HepG2 (cell line): ENCODE results near the gene YAP1. TPM values are rescaled to one million over a fixed set of nuclear protein-coding genes. Genes with fewer than 3 reads are reported as not detected.

Source experiments
- ATAC-seq: fragments of 200-7000 bp; cut with Tn5 transposase; 3 replicates; pipeline ENCODE4 v1.9.1; 2020; ENCODE audit warnings: mild to moderate bottlenecking, moderate library complexity
- BruUV-seq: library from RNA; stranded (reverse); fragments of 400-500 nt; replicated peaks from 2 replicates; lab custom pipeline; 2021; lab: Mats Ljungman, UMichigan
- CTCF ChIA-PET: fragments of 300-600 bp; formaldehyde crosslinking; extraction: SDS; loops from one replicate; lab custom pipeline; 2021; ENCODE audit warnings: low total read pairs, inconsistent platforms, low intra/inter-chr PET ratio; lab: Yijun Ruan, JAX
- POLR2A ChIA-PET: fragments of 350-600 bp; sonication (Branson Sonifier 250); formaldehyde crosslinking; loops from one replicate; lab custom pipeline; 2020; ENCODE audit warnings: antibody characterized with exemption, inconsistent platforms; lab: Yijun Ruan, JAX
- DNase-seq: peaks from one replicate; pipeline ENCODE4 v3.0.0-alpha.2; 2015; ENCODE audit warnings: low spot score
- FAIRE-seq: peaks from 3 replicates; lab custom pipeline; 2011; peaks lifted over from hg19 to GRCh38; lab: Jason Lieb, UNC
- H2AFZ ChIP-seq: one replicate; pipeline ENCODE4 v1.6.1; 2011; ENCODE audit warnings: low read length, inconsistent platforms
- H3K27ac ChIP-seq: fragments of 300-600 bp; 3 replicates; pipeline ENCODE4 v1.8.0; 2011; ENCODE audit warnings: mixed run types, mild to moderate bottlenecking, mixed read lengths, low read length, inconsistent platforms; ENCODE audit not compliant: insufficient read depth; ENCODE audit errors: extremely low read length
- H3K27me3 ChIP-seq, 2 experiments: fragments of 200-600 bp in 1 of 2; 2 replicates in 1 of 2; 3 replicates in 1 of 2; pipeline versions ENCODE4 v1.6.0 to v1.8.0; 2011; ENCODE audit warnings: low read length in 2 of 2, mild to moderate bottlenecking in 2 of 2, moderate library complexity in 2 of 2, inconsistent platforms in 1 of 2; ENCODE audit not compliant: insufficient read depth in 2 of 2, control insufficient read depth in 1 of 2
- H3K36me3 ChIP-seq, 2 experiments: fragments of 200-600 bp in 1 of 2; replicated peaks in 1 of 2; 2 replicates in 1 of 2; 3 replicates in 1 of 2; pipeline versions ENCODE4 v1.5.1 to v1.8.0; 2011; ENCODE audit warnings: low read length in 2 of 2, inconsistent platforms in 1 of 2; ENCODE audit not compliant: insufficient read depth in 2 of 2, control insufficient read depth in 1 of 2
- H3K4me1 ChIP-seq: 2 replicates; pipeline ENCODE4 v1.5.1; 2012; ENCODE audit warnings: low read length, inconsistent platforms; ENCODE audit not compliant: insufficient read depth
- H3K4me2 ChIP-seq: 2 replicates; pipeline ENCODE4 v1.6.0; 2011; ENCODE audit warnings: low read depth, low read length, inconsistent platforms
- H3K4me3 ChIP-seq, 3 experiments: fragments of 200-600 bp in 1 of 3; sonication (generic), shearing (Covaris generic) in 1 of 3; replicated peaks in 1 of 3; 2 replicates each; pipeline ENCODE4 v1.5.1; 2011 to 2016; ENCODE audit warnings: low read length in 3 of 3, inconsistent platforms in 2 of 3, low read depth in 2 of 3, mild to moderate bottlenecking in 2 of 3, control low read depth in 1 of 3, mixed read lengths in 1 of 3; ENCODE audit not compliant: insufficient read depth in 1 of 3
- H3K79me2 ChIP-seq: one replicate; pipeline ENCODE4 v1.6.1; 2011; ENCODE audit warnings: low read length, inconsistent platforms; ENCODE audit not compliant: insufficient read depth
- H3K9ac ChIP-seq: 2 replicates; pipeline ENCODE4 v1.6.0; 2011; ENCODE audit warnings: mild to moderate bottlenecking, low read depth, low read length, inconsistent platforms; ENCODE audit not compliant: insufficient read depth
- H3K9me3 ChIP-seq: 2 replicates; pipeline ENCODE4 v1.5.1; 2012; ENCODE audit warnings: mild to moderate bottlenecking, low read length
- H4K20me1 ChIP-seq: 2 replicates; pipeline ENCODE4 v1.6.0; 2011; ENCODE audit warnings: inconsistent platforms, mild to moderate bottlenecking, low read length, moderate library complexity; ENCODE audit not compliant: insufficient read depth
- ARID5B ChIP-seq: IDR thresholded peaks from 2 replicates; pipeline ENCODE4 v1.4.0; 2020; ENCODE audit warnings: mild to moderate bottlenecking, missing genetic modification reagents
- DNMT1 ChIP-seq: sonication (generic); formaldehyde crosslinking; IDR thresholded peaks from 2 replicates; pipeline ENCODE4 v1.5.1; 2020; ENCODE audit warnings: mild to moderate bottlenecking, missing genetic modification reagents
- FOXJ3 ChIP-seq: sonication (generic); formaldehyde crosslinking; IDR thresholded peaks from 2 replicates; pipeline ENCODE4 v1.4.0; 2020; ENCODE audit warnings: missing genetic modification reagents, mild to moderate bottlenecking, borderline replicate concordance
- GTF2F1 ChIP-seq: fragments of 150-350 bp; IDR thresholded peaks from 2 replicates; pipeline ENCODE4 v1.6.1; 2014; ENCODE audit warnings: low read length
- HMG20A ChIP-seq: IDR thresholded peaks from 2 replicates; pipeline ENCODE4 v1.6.1; 2016; ENCODE audit warnings: borderline replicate concordance
- HNRNPK ChIP-seq: fragments of 200-400 bp; formaldehyde crosslinking; IDR thresholded peaks from 2 replicates; pipeline ENCODE4 v1.6.1; 2018; ENCODE audit warnings: low read length, low read depth, moderate library complexity, mild to moderate bottlenecking; ENCODE audit not compliant: poor library complexity, severe bottlenecking
- IRF1 ChIP-seq: sonication (generic); formaldehyde crosslinking; IDR thresholded peaks from 2 replicates; pipeline ENCODE4 v1.4.0; 2020; ENCODE audit warnings: low read depth, mild to moderate bottlenecking, missing genetic modification reagents
- MED1 ChIP-seq: sonication (generic); formaldehyde crosslinking; IDR thresholded peaks from 2 replicates; pipeline ENCODE4 v1.4.0; 2020; ENCODE audit warnings: missing genetic modification reagents
- MEF2D ChIP-seq: sonication (generic); formaldehyde crosslinking; IDR thresholded peaks from 2 replicates; pipeline ENCODE4 v1.5.1; 2020; ENCODE audit warnings: mild to moderate bottlenecking, missing genetic modification reagents
- POLR2A ChIP-seq, 2 experiments: IDR thresholded peaks; 2 replicates each; pipeline ENCODE4 v1.6.1; 2011; ENCODE audit warnings: low read depth in 2 of 2, low read length in 2 of 2, mild to moderate bottlenecking in 1 of 2, moderate library complexity in 1 of 2; ENCODE audit not compliant: insufficient read depth in 1 of 2
- TBP ChIP-seq: sonication (generic); formaldehyde crosslinking; IDR thresholded peaks from 2 replicates; pipeline ENCODE4 v1.5.0; 2020; ENCODE audit warnings: missing genetic modification reagents
- TCF7 ChIP-seq: sonication (generic); IDR thresholded peaks from 2 replicates; pipeline ENCODE4 v1.6.1; 2016; ENCODE audit warnings: antibody characterized with exemption, low read depth
- TRIM22 ChIP-seq: fragments of 450-650 bp; IDR thresholded peaks from 2 replicates; pipeline ENCODE4 v1.6.1; 2017
- ZFP37 ChIP-seq: sonication (generic); formaldehyde crosslinking; IDR thresholded peaks from 2 replicates; pipeline ENCODE4 v1.4.0; 2020; ENCODE audit warnings: missing genetic modification reagents, borderline replicate concordance
- ZNF383 ChIP-seq: sonication (generic); formaldehyde crosslinking; IDR thresholded peaks from 2 replicates; pipeline ENCODE4 v1.4.0; 2020; ENCODE audit warnings: missing genetic modification reagents, mild to moderate bottlenecking, borderline replicate concordance
- ZNF563 ChIP-seq: sonication (generic); formaldehyde crosslinking; IDR thresholded peaks from 2 replicates; pipeline ENCODE4 v1.8.0; 2022; ENCODE audit warnings: mild to moderate bottlenecking, moderate library complexity, missing genetic modification reagents
- ZNF768 ChIP-seq: sonication (generic); formaldehyde crosslinking; IDR thresholded peaks from 2 replicates; pipeline ENCODE4 v1.4.0; 2020; ENCODE audit warnings: missing genetic modification reagents
- ZNF883 ChIP-seq: sonication (generic); formaldehyde crosslinking; IDR thresholded peaks from 2 replicates; pipeline ENCODE4 v1.5.1; 2020; ENCODE audit warnings: mild to moderate bottlenecking, missing genetic modification reagents; ENCODE audit errors: not compliant biosample characterization
- WGBS: methylation state at CpG from one replicate; pipeline ENCODE4 v1.1.6; 2017; ENCODE audit warnings: low lambda C conversion rate; 5-methylcytosine and 5-hydroxymethylcytosine counted together
- in situ Hi-C: cut with HindIII; loops from 2 replicates; pipeline ENCODE4 v1.10.0; 2017; ENCODE audit warnings: low pct_unique_long_range_greater_than_20kb; ENCODE audit not compliant: extremely low pct_ligation_motif_present
- intact Hi-C: fragments of 100-400 bp; cut with micrococcal nuclease; formaldehyde crosslinking; loops from one replicate; pipeline ENCODE4 v1.10.0; 2022; ENCODE audit not compliant: unreplicated experiment
- polyA plus RNA-seq, 8 experiments: library from polyadenylated mRNA; depleted of rRNA in 3 of 8; stranded (reverse) in 7 of 8; unstranded in 1 of 8; fragments of >200 nt; fragmentation: Illumina TruSeq in 4 of 8; extraction: Trizol in 4 of 8; gene quantifications; 2 replicates each; pipeline versions ENCODE4 v1.2.1 to v1.2.3, GENCODE V29; 2011 to 2016; ENCODE audit warnings: low read depth in 4 of 8, missing spikeins in 1 of 8, mixed read lengths in 1 of 8; ENCODE audit not compliant: insufficient read depth in 1 of 8
- total RNA-seq, 5 experiments: library from RNA; depleted of rRNA; stranded (reverse); fragments of >200 nt; fragmentation: Illumina TruSeq; extraction: Trizol; gene quantifications; 2 replicates each; pipeline ENCODE4 v1.2.3, GENCODE V29; 2016; ENCODE audit warnings: low read depth in 1 of 5

YAP1 gene
- total and polyA plus RNA-seq, 2 of the 13 experiments (the other 11 are each of a cell fraction or from before 2014, with no cell fraction given) = 59.5 to 91.0 TPM

GRCh38 chr11:102116453-102117205, 6.4 kb downstream of the YAP1 start:
- CTCF ChIA-PET = no interaction called here
- Histone ChIP-seq H3K4me2 (peak overlapping the region; percentile 91), H3K36me3 (peaks cover 3 to 13% of the 10 kb centered on the region in 2 experiments; a peak in 4 of 5 replicates), H2AFZ (no peak overlapping the region), H3K79me2 (peaks cover 98% of the 10 kb centered on the region), H4K20me1 (peaks cover 21% of the 10 kb centered on the region), H3K27ac (peak overlapping the region; percentile 70), H3K4me1 (peaks cover 75% of the 10 kb centered on the region), H3K27me3 (no peaks in the 10 kb centered on the region; a peak in 1 of 5 replicates), H3K9me3 (no peaks in the 10 kb centered on the region), H3K9ac (no peak overlapping the region), H3K4me3 (peak overlapping the region in 2 of 3 experiments; percentile 33 to 47; a peak in 3 of 6 replicates)
- POLR2A ChIA-PET = interaction anchor here (2.2 kb wide), 1 partner anchor 31 kb away, joined by 9 read pairs; no protein-coding TSS in a partner anchor
- 49% methylated on average over 2 of the region's 2 CpGs for WGBS
- DNase-seq (peak; percentile 30), FAIRE-seq (no peak), ATAC-seq (no peak)
- in situ Hi-C loops (no loop called here), intact Hi-C loops (loop anchor here (5.0 to 10.0 kb wide), 4 partner anchors 36 to 488 kb away; partner anchors contain the start of genes ANGPTL5 and CEP126)
- no TSS peak for BruUV-seq
- TF ChIP-seq ZNF383 (CRISPR knock-in tag) (no peak), IRF1 (CRISPR knock-in tag) (no peak), ZNF883 (CRISPR knock-in tag) (no peak), ZFP37 (CRISPR knock-in tag) (no peak), HNRNPK (no peak), ZNF563 (CRISPR knock-in tag) (no peak), MEF2D (no peak), DNMT1 (no peak), TRIM22 (no peak), TCF7 (peak; percentile 26; the same call in 1 of the 2 replicates), MED1 (CRISPR knock-in tag) (peak; percentile 36; the same call in 1 of the 2 replicates), HMG20A (CRISPR knock-in tag) (peak; percentile 45; the same call in 1 of the 2 replicates), ARID5B (CRISPR knock-in tag) (peak; percentile 49), POLR2A (IDR thresholded peaks at IDR 0.05; ENCODE audit: insufficient read depth in 1 of 2, low read depth in 2 of 2, low read length in 2 of 2) (no peak), FOXJ3 (CRISPR knock-in tag) (0 out of 2 replicates have a peak, but pooled peaks have one; percentile 30), ZNF768 (no peak), TBP (no peak), GTF2F1 (no peak)
